K562 (cell line): Measurements from ENCODE around the gene ABCF2. TPM values are rescaled to one million over a fixed set of nuclear protein-coding genes. Genes with fewer than 3 reads are reported as not detected.

Experiments
- CTBP1 ChIP-seq: fragments of 450-650 bp; IDR thresholded peaks from 2 replicates; pipeline ENCODE4 v1.6.1; 2016; ENCODE audit warnings: borderline replicate concordance
- HDGF ChIP-seq: fragments of 450-650 bp; IDR thresholded peaks from 2 replicates; pipeline ENCODE4 v1.6.1; 2016
- MAFG ChIP-seq: fragments of 450-650 bp; conservative IDR thresholded peaks from 2 replicates; pipeline ENCODE4 v1.6.1; 2016; ENCODE audit warnings: missing genetic modification characterization, missing compliant biosample characterization
- MAFK ChIP-seq: IDR thresholded peaks from 2 replicates; pipeline ENCODE4 v1.6.1; 2011; ENCODE audit warnings: low read length, improper control_type of control experiment
- MBD1 ChIP-seq: fragments of 250-450 bp; sonication (Bioruptor Pico); IDR thresholded peaks from 2 replicates; pipeline ENCODE4 v1.8.0; 2022; ENCODE audit warnings: inconsistent platforms
- NFE2L1 ChIP-seq: fragments of 450-650 bp; IDR thresholded peaks from 2 replicates; pipeline ENCODE4 v1.6.1; 2016; ENCODE audit warnings: missing genetic modification characterization, low read depth, mild to moderate bottlenecking, missing compliant biosample characterization, moderate library complexity, borderline replicate concordance
- PBX2 ChIP-seq, 2 experiments: IDR thresholded peaks in 1 of 2; conservative IDR thresholded peaks in 1 of 2; 2 replicates each; pipeline ENCODE4 v1.6.1; 2016; ENCODE audit warnings: low read depth in 2 of 2, mild to moderate bottlenecking in 1 of 2, missing compliant biosample characterization in 1 of 2, missing genetic modification characterization in 1 of 2, moderate library complexity in 1 of 2
- RBM39 ChIP-seq: fragments of 200-400 bp; formaldehyde crosslinking; optimal IDR thresholded peaks from 2 replicates; pipeline ENCODE3; 2018; ENCODE audit warnings: low read depth, low read length
- ZNF124 ChIP-seq: sonication (generic); formaldehyde crosslinking; IDR thresholded peaks from 2 replicates; pipeline ENCODE4 v1.8.1; 2022; ENCODE audit warnings: missing genetic modification reagents
- ZNF24 ChIP-seq: fragments of 450-650 bp; IDR thresholded peaks from 2 replicates; pipeline ENCODE4 v1.6.1; 2016
- ZNF316 ChIP-seq: fragments of 450-650 bp; IDR thresholded peaks from 2 replicates; pipeline ENCODE4 v1.6.1; 2016
- polyA plus RNA-seq, 8 experiments: library from polyadenylated mRNA; depleted of rRNA in 4 of 8; stranded (reverse) in 5 of 8; unstranded in 3 of 8; fragments of >200 nt; fragmentation: Nextera tagmentation in 2 of 8; fragmentation: Illumina TruSeq in 1 of 8; extraction: Ambion mirVana in 2 of 8; extraction: Trizol in 1 of 8; gene quantifications; 2 replicates each; pipeline versions ENCODE4 v1.2.1 to v1.2.3, GENCODE V29; 2011 to 2014; ENCODE audit warnings: inconsistent platforms in 1 of 8, missing spikeins in 1 of 8
- total RNA-seq, 7 experiments: library from RNA; depleted of rRNA in 6 of 7; stranded (reverse); fragments of >200 nt in 6 of 7; fragmentation: Illumina TruSeq in 2 of 7; extraction: Trizol in 2 of 7; gene quantifications; 2 replicates each; pipeline versions ENCODE4 v1.2.1 to v1.2.3, GENCODE V29; 2011 to 2021; ENCODE audit warnings: low replicate concordance in 1 of 7
- TF ChIP-seq, protein P1 (sequence below): sonication (generic); formaldehyde crosslinking; IDR thresholded peaks from 2 replicates; pipeline ENCODE4 v1.4.0; 2020; ENCODE audit warnings: mild to moderate bottlenecking, missing genetic modification reagents
- TF ChIP-seq, protein P2 (sequence below): sonication (generic); formaldehyde crosslinking; IDR thresholded peaks from 2 replicates; pipeline ENCODE4 v1.8.1; 2022; ENCODE audit warnings: missing genetic modification reagents

The ABCF2 gene
- total and polyA plus RNA-seq, 9 of the 15 experiments (the other 6 are each of a cell fraction or from before 2014, with no cell fraction given), result 62.1 to 224 (median 113) TPM

GRCh38 chr7:151265351-151265931 is 38.4 kb upstream of the ABCF2 start (continued):
- TF ChIP-seq MBD1 (CRISPR knock-in tag) (no peak), ZNF316 (peak; percentile 85), HDGF (no peak), ZNF124 (no peak), MAFK (peak; percentile 53; the same call in 1 of the 2 replicates), RBM39 (no peak), NFE2L1 (peak; percentile 71), ZNF24 (no peak), PBX2 (CRISPR knock-in tag; IDR thresholded peaks at IDR 0.05; ENCODE audit: low read depth) (no peak), PBX2 (tag; conservative IDR thresholded peaks at IDR 0.05; ENCODE audit: low read depth) (no peak), MAFG (tag) (peak; percentile 87), CTBP1 (no peak)
- TF ChIP-seq, protein P1, sequence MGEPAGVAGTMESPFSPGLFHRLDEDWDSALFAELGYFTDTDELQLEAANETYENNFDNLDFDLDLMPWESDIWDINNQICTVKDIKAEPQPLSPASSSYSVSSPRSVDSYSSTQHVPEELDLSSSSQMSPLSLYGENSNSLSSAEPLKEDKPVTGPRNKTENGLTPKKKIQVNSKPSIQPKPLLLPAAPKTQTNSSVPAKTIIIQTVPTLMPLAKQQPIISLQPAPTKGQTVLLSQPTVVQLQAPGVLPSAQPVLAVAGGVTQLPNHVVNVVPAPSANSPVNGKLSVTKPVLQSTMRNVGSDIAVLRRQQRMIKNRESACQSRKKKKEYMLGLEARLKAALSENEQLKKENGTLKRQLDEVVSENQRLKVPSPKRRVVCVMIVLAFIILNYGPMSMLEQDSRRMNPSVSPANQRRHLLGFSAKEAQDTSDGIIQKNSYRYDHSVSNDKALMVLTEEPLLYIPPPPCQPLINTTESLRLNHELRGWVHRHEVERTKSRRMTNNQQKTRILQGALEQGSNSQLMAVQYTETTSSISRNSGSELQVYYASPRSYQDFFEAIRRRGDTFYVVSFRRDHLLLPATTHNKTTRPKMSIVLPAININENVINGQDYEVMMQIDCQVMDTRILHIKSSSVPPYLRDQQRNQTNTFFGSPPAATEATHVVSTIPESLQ (CRISPR knock-in tag), result no peak
- TF ChIP-seq, protein P2, sequence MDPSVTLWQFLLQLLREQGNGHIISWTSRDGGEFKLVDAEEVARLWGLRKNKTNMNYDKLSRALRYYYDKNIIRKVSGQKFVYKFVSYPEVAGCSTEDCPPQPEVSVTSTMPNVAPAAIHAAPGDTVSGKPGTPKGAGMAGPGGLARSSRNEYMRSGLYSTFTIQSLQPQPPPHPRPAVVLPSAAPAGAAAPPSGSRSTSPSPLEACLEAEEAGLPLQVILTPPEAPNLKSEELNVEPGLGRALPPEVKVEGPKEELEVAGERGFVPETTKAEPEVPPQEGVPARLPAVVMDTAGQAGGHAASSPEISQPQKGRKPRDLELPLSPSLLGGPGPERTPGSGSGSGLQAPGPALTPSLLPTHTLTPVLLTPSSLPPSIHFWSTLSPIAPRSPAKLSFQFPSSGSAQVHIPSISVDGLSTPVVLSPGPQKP (CRISPR knock-in tag), result no peak
